GM18868 (cell line): Measurements from ENCODE around the gene PAM.
A peak's percentile ranks its signal among the peaks of the same experiment; 100 is the strongest.
"Not testable (repeated sequence)": the region's sequence is repeated elsewhere in the genome, so short reads cannot be mapped to it uniquely, and the experiment has no call there.

Experiments used
- ATAC-seq: cut with Tn5 transposase; IDR thresholded peaks from one replicate; pipeline ENCODE4 v1.9.1; 2021; ENCODE audit warnings: mild to moderate bottlenecking, moderate library complexity; ENCODE audit not compliant: unreplicated experiment

Gene PAM

DNA sequence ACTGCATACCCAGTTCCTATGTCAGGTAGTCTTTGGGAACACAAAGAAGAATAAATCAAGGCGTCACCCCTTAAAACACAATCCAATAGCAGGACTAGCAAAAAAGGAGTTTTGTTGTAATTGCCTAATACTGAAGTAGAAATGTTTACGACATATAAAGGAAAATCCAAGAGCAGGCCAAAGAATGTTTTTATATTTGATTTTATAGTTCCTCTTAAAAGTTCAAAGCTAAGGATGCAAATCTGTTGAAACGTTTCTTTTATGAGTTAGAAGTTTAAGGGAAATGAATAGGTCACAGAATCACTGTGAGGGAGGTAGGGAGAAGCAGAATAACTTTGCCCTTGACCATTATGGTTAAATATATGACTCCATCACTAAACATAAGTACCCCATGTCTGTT lies 136.1 kb downstream of the PAM start:
- ATAC-seq, result no peak

DNA sequence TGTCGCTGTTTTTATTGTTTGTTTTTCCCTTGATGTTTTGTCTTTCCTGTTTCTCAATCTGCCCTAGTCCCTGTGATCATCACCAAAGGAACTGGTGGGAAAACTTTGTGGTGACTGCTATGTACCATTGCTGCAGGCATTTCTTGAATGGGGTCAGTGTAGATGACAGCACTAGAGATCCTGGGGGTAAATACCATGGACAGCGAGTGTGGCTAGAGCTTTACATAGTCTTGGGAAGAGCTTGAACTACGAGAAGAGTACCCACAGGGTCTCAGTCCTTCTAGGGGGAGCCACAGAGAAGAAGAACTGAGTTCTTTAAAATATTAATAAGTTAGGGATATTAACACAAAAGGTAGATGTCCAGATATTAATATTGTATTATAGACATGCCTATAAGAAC lies 138.8 kb downstream of the PAM start:
- no peak for ATAC-seq

DNA sequence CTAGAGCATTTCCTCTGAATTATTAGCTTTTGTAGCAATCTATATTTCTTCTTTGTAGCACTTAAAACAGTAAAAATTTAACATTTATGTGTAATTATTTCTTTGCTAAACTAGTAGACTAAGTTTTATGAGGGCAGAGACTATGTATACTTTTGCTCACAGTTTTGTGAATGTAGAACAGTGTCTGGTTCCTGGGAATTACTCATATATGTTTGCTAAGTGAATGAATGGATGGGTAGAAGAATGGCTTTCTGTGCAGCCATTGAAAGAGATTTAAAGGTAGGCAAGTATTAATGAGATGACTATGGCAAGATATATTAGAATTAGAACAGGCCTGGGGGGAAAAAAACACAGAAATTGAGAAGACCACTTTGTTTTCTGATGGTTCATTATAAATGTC lies 140.1 kb downstream of the PAM start:
- no peak for ATAC-seq

DNA sequence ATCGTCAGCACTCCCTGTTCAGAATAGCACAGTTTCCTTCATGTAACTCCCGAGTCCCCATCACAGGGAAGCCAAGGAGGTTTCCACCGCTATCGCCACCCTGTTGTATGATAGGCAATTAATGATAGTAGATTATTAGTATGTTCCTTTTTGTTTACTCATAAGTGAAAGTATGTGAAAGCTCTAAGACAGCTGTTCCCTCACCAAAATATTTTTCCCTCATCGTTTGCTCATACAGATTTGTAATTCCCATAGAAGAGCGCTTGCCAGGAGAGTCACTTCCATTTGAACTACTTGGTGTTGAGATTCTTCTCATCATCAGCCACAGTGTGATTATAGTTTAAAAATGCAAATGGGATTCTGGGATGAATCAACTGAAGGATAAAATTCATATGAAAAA lies 140.9 kb downstream of the PAM start:
- ATAC-seq, result no peak

DNA sequence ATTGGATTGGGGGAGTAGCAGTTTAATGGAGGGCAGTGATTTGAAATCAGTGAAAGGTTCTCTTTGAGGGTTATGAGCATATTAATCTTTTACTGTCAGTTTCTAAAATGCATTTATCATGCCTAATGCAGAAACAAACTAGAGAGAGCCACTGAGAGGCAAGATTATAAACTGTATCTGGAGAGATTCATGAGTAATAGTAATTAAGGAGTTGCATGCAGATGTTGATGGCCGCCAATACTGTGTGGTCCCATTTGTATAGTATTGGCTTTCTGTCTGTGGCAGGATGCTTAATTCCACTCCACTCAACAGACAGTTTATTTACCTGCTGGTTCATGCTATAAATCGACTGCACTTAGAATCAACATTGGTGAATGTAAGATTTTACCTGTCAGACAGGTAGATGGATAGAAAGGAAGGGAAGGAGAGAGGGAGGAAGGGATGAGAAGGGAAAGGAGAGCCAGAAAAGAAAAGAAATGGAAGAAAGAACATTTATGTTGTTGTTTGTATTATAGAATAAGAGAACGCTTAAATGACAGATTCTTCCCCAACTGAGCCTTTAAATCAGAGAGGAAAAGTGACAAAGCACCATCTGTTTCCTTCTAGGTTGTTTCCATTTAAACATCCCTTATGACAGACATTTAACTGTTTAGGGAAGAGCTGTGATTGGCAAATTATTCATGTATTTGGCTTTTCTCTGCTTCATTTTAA lies 146.5 kb downstream of the PAM start:
- no peak for ATAC-seq

DNA sequence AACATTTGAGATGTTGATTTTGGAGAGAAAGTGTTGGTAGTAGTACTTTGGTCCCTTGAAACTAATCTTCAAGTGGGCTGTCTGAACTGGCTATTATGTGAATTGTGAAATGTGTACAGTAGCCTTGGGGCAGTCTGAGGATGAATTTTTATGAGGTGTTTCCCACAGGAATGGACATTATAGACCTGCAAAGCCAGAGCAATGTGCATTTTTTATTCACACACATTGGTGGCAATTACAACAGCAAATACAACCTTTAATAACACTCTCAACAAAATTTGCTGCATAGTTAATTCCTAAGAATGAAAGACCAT lies 147.0 kb downstream of the PAM start:
- no peak for ATAC-seq

DNA sequence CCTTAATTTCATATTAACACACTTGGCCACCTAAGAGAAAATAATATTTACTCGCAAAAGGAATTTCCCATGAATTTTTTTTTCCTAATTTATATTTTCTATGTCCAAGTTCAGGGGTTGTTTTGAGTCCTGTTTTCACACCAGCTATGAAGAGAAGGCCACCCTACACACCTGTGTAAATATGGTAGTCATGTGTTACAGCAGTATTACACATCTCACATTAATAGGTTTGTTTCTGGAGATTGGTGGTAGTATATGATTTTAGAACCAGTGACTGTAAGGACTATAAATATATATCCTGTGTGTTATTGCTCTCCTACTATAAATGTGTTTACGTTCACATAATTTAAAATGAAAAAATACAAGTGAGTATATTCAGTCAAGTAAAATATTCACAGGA lies 147.5 kb downstream of the PAM start:
- ATAC-seq, result peak; percentile 62

DNA sequence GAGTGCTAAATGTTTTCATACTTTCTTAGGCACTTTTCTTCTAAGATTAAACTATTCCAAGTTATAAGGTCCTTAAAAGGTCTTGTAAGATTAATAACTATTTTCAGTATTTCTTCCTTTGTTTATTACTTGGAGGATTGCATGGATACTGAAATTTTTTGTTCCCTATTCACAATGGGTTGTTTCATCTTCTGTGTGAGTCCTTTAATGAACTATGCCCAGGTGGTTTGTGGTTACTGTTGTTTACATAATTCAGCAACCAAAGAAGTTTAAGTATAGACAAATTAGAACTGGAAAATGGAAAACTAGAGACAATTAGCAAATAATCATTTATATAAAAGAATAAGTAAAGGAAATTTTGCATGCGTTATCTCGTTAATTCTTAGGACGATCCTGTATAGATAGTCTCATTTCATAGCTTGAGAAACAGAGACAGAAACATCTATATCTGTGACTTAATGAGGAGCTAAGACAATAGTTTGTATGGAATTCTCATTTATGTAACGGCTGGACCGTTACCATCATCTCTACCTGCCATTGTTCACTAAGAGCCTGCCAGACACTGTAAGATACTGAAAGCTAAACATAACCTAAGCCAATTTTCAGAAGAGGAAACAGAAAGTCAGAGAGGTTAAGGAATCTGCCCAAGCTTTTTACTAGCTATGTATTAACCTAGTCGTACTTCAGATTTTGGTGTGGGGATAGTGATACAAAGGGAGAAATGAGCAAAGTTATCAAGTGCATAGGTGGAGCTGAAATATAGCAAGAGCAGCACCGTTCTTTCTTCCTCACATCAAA lies 148.2 kb downstream of the PAM start:
- peak; percentile 41 for ATAC-seq

DNA sequence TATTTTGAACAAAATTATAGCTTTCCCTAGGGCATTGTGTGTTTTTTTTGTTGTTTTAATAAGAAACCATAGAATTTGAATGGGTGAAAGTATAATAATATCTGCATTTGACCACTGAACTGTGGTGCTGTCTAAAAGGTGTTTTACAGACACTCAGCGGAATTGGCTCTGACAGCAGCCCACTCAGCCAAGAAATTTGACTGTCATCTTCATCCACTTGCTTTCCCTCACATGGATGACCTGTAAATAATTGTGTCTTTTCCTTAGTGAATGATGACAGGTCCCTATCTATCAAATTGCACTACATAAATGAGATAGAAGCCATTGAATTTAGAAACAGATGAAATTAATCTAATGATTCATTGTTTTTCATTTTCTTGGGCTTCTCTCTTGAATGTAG lies 150.0 kb downstream of the PAM start:
- no peak for ATAC-seq

DNA sequence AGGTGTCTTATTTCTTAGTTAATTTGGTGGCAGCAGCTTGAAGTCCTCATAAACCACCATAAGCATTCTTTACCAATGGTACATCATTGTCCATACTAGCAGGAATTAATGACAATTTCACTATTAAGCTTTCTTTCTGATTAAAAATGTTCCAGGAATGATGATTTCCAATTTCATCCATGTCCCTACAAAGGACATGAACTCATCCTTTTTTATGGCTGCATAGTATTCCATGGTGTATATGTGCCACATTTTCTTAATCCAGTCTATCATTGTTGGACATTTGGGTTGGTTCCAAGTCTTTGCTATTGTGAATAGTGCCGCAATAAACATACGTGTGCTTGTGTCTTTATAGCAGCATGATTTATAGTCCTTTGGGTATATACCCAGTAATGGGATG lies 152.0 kb downstream of the PAM start:
- not testable (repeated sequence) for ATAC-seq

DNA sequence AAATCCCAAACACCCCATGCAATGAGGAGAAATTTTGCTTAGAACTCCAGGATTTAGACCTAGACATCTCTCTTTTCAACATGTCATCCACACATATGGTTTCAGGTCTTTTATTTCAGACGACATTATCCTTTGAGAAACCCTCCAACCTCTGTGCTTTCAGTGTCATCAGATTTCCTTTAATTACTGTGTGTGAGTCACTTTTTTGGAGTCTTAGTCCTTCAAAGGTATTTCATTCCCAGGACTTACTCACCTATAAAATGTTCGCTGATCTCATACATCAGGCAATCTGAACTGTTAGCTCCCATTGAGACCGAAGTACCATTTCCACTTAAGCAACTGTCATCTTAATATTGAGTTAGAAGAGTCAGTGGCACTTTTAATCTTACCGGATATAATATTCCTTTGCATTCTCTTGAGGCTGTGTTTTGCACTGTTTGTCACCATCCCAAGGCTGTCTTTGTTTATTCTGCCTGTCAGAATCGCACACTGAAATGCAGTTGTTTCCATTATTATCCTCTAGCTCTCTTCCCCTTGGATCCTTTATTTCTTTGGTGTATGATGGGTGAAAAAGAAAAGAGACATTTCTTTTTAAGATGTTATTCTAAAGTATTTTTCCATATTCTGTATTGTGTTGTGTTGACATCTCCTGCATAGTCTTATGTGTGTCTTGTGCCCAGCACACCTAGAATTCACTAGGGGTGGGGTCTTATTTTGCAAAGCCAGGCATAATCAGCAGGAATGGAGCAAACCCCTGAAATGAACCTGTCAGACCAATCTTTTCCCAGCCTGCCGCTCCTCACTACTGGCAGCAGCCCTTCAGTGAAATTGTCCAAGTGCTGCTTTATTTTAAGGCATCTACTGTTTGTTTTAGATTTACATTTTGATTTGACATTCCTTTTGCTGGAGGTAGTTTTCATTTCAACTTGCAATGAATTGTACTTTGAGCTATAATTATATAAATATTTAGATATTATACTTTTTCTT lies 155.4 kb downstream of the PAM start:
- ATAC-seq, result no peak

DNA sequence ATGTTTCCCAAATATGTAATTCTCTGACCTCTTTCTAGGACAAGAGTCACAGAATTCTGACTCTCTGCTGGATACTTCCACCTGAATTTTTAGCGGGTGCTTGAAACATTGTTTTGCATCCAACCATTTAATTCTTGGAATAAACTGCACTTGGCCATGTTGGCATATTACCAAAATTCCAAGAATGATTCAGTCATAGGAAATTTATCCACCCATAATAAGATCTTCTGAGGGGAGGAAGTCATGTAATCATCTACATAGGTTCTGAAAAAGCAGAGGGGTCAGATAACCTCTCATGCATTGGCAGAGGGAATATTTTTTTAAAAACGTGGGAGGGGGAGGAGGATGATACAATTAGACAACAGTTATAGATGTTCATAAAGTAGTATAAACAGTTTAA lies 156.9 kb downstream of the PAM start:
- no peak for ATAC-seq

DNA sequence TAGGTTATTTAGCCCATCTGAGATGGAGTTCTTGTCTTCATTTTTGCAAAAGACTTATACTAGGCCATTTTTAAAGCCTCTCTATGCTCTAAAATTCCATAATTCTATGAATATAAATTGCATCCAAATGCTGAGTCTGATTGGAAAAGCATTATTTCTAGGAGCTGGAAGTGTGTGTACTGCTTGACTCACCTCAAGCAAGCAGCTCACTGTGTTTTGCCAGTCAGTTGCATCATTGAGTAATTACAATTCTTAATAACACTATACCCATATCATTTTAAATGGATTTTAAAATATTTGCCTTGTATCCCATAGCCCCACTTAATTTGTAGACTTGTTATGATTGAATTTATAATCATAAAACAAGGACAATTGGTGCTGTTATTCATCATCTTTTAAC lies 161.0 kb downstream of the PAM start:
- no peak for ATAC-seq

DNA sequence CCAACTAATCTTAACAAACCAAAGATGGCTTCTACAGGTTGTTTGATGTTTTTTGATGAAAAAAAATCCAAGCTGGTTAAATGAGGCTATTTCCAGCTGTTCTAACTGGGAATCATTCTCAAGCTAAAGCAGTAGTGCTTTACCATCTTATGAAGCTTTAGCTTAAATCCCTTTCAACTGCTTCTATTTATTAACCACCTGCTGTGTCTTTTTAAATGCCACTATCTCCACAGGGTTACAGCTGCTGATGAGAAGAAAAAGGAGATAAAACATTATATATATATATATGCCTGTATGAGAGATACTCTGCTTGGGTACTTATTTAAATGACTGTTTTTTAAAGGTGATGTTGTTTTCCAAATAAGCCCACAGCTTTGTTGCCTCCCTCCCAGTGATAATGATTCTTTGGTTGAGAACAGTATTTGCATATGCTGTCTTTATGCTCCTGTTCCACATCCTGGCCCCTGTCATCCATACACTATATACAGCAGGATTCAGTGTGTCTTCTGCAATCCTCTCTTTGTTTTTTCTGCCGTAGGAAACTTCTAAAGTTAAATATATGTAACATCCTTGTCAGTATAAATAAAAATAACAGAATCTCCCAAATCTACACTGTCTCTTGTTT lies 164.0 kb downstream of the PAM start:
- ATAC-seq, result no peak

DNA sequence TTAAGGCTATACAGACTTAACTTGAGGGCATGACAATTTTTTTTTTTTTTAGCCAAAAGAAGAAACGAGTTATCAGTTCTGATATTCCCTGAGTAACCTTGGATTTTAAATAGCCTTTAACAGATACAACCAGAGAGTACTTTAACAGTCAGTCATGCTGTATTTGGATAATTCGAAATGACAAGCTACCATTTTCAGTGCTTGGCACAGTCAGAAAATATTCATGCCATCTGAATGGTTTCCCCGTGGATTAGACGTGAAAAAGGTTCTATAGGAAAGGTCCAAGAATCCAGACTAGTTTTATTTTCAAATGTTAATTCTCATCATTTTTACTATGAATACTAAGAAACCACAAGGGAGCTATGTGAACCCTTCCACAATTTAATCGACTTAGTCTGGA lies 165.7 kb downstream of the PAM start:
- no peak for ATAC-seq

DNA sequence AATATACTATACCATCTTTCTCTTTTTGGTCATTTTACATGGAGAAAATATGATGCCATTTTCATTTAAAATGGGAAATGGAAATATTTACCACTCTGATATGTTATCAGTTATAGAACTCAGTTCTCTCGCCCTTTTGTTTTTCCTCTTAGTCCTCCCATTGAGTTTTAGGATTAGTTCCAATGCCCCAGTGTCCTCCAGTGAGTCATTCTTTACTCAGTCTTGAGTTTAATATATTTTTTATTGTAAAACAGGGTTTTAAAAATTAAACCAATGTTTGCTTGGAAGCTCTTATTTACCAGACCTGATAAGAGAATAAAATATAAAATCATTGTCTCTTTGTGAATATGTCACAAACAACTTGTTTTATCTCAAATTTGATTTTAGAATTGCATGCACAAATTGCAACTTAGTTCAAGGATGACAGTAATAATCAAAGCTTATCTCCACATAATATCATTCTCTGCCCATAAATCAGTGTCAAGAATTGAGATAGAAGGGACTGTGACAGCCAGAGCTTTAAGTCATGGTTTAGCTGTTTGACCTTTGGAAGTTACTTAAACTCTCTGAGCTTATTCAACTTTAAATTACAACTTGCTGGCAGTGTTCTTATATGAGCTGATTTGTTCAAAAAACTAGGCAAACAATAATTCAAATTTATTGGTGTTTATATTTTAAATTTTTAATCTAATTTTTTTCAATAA lies 166.4 kb downstream of the PAM start:
- ATAC-seq, result no peak

DNA sequence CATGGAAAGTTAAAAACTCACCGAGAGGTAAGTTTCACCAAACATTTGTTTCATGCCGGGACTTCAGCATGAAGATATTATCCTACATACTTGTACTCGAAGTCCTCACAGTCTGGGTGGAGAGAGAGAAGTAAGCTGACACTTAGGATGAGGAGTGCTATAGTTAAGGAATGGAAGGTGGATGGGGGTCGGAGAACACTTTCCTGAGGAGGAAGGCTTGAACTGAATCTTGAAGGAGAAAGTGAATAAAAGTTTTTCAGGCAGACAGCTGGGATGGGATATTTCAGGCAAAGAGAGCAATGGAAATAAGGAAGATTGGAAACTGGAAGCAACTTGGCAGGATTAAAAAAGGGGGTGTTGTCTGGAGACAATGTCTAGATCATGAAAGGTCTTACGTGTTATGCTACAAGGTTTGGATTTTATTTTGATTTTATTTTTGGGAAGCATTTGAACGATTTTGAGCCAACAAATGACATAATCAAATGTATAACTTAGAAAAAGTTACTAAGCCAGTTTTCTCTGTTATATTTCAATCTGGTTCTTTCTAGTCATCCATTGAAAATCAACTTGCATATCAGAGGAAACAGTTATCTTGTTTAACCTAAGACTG lies 167.1 kb downstream of the PAM start:
- ATAC-seq, result no peak

DNA sequence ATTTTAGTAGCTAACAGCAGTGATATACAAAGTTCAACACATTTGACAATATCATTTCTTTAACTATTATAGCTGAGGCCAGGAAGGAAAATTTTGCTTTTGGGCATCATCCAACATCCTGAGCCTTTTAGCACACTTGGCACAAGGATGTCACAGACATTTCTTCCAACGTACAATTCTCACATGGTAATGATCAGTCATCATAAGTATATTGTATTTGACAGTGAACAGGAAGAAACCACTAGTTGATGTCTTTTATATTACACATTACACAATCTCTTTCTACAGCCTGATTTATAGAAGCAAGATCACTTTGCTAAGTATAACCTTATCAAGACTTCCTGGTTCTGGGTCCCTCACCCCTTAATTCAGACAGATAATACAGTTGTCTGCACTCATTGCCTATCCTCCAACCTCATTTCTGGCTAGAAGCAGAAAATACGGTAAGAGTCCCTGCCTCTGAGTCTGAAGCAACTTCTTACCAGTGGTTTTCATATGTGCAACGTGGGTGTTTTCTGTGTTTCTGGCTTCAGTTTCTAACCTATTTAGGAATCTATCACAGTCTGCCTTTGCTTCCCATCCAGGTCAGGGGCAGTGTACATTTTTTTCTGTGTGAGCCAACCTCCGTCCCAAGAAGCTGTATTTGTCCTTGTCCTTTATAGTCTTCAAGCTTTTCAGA lies 167.8 kb downstream of the PAM start:
- no peak for ATAC-seq

DNA sequence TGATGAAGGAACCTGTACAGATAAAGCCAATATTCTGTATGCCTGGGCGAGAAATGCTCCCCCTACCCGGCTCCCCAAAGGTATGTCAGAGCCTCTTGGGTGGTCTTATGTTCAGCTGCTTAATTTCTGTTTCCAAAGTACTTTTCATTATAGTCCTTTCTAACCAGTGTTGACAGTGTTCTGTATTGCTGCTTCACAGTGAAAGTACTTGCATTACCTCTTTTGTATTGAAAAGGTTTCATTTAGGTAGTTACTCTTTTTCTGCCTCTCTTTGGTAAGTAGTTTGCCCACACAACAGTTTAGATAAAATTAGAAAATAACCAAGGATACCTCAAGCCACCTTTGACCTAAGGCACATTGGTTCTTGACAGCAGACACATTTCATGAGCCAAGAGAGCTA lies 169.9 kb downstream of the PAM start:
- no peak for ATAC-seq

DNA sequence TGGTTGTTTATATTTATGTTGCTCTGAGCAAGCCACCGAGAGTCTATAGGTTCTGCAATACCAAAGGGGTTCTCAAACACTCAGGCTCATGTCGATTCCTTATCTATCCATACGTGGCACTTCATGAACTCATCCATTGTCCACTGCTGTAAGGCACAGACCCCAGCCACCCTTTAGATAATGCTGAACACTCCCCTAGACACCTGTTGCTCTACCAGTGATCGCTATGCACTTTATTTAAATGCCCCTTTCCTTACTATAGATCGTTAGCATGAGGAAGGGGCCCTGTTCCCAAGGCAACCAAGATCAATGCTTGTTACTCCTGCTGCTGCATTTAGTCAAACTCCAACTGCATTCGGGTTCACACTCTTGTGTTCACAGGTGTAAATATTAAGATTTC lies 171.9 kb downstream of the PAM start:
- ATAC-seq, result no peak
